ENCODE results near the gene C1orf74.

C1orf74 gene

DNA sequence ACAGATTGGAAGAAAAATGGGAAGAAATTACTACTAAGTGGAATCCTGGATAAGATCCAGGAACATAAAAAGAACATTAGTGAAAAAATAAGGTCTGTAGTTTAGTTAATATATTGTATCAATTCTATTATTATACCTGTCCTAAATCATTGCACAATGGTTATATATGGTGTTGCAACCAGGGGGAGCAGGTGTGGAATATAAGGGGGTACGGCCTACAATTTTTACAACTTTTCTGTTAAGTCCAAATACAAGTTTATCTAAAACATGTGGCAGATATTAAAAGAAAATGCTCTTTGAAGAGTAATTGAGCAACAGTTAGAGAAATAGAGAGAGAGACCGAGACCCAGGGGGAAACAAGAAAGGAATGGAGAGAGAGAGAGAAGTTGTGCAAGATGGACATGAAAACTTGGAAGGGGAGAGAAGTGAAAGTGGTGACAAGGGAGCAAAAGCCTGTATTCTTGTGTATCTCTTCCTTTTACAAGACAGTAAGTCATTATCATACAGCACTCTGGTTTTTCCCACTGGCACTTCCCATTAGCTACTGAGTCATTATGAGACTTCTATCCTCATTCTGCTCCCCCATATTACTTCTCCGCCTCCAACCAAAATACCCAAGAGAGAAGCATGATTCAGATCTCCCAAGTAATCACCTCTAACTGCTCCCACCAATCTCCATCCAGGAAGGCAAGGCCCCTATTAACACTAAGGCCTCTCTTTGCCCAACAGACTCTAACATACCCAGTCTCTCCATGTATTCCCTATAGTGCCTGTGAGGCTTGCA, 50.8 kb downstream of the C1orf74 start:
- H3K9ac ChIP-seq (ENCODE audit: low read length): peak overlapping the region; percentile 5
- H4K91ac ChIP-seq (ENCODE audit: low read length): no peak overlapping the region
- H2AFZ ChIP-seq (ENCODE audit: low read depth, low read length): no peak overlapping the region
- DNase-seq: no peak
- H3K18ac ChIP-seq (ENCODE audit: low read depth in 1 of 2, low read length in 2 of 2): no peak overlapping the region
- H2BK12ac ChIP-seq (ENCODE audit: low read length in 2 of 2): no peak overlapping the region
- no peak overlapping the region for H3K27ac ChIP-seq (ENCODE audit: low read length, poor library complexity, severe bottlenecking)
- no peak overlapping the region for H3K4ac ChIP-seq (ENCODE audit: low read depth in 1 of 2, low read length in 2 of 2)
- H2BK120ac ChIP-seq (ENCODE audit: low read depth, low read length): no peak overlapping the region
- H4K8ac ChIP-seq (ENCODE audit: low read length): no peak overlapping the region
- peak overlapping the region in 1 of 2 experiments; percentile 10 for H3K4me3 ChIP-seq (ENCODE audit: insufficient read depth in 1 of 2, low read depth in 1 of 2, low read length in 2 of 2)
- H3K23ac ChIP-seq (ENCODE audit: low read length in 2 of 2): no peak overlapping the region
- H3K4me1 ChIP-seq (ENCODE audit: control insufficient read depth, insufficient read depth, low read depth, low read length): no peaks in the 10 kb centered on the region
- no peaks in the 10 kb centered on the region for H3K9me3 ChIP-seq (ENCODE audit: control insufficient read depth, low read length)
- no peak overlapping the region for H2AK5ac ChIP-seq (ENCODE audit: low read length, severe bottlenecking)
- H3K4me2 ChIP-seq (ENCODE audit: low read length, poor library complexity, severe bottlenecking): no peak overlapping the region
- H3K36me3 ChIP-seq (ENCODE audit: control insufficient read depth in 1 of 2, insufficient read depth in 2 of 2, low read depth in 1 of 2, low read length in 2 of 2): no peaks in the 10 kb centered on the region
- H3K14ac ChIP-seq (ENCODE audit: low read length in 2 of 2): no peak overlapping the region
- peaks cover 0 to 20% of the 10 kb centered on the region in 2 experiments for H3K27me3 ChIP-seq (ENCODE audit: control insufficient read depth in 1 of 2, insufficient read depth in 1 of 2, low read length in 2 of 2)
- no peak overlapping the region for H2BK15ac ChIP-seq (ENCODE audit: low read depth, poor library complexity, severe bottlenecking)
- no peak overlapping the region for H2BK5ac ChIP-seq (ENCODE audit: low read depth, low read length, poor library complexity, severe bottlenecking)
- no peaks in the 10 kb centered on the region for H3K79me1 ChIP-seq (replicated peaks; ENCODE audit: low read length, poor library complexity, severe bottlenecking)
- 81% methylated on average over 2 of the region's 3 CpGs for WGBS

DNA sequence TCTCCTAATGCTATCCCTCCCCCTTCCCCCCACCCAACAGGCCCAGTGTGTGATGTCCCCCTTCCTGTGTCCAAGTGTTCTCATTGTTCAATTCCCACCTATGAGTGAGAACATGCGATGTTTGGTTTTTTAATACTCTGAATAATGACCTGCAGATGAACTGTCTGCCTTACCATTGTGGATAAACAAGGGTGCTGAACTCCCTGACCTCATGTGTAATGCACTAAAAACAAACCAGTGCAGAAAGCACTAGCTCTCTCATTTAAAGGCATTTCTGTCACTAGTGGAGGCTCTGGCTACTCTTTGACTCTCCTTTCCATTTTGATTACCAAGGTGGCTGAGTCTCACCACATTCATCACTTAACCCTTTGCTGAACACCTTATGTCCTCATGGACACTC, 51.6 kb downstream of the C1orf74 start:
- H2AFZ ChIP-seq (ENCODE audit: low read depth, low read length): no peak overlapping the region
- H3K27me3 ChIP-seq (ENCODE audit: control insufficient read depth in 1 of 2, insufficient read depth in 1 of 2, low read length in 2 of 2): peaks cover 0 to 20% of the 10 kb centered on the region in 2 experiments
- 100% methylated on average over 1 of the region's 1 CpG for WGBS
- no peak overlapping the region for H2BK12ac ChIP-seq (ENCODE audit: low read length in 2 of 2)
- H3K4me1 ChIP-seq (ENCODE audit: control insufficient read depth, insufficient read depth, low read depth, low read length): no peaks in the 10 kb centered on the region
- no peaks in the 10 kb centered on the region for H3K9me3 ChIP-seq (ENCODE audit: control insufficient read depth, low read length)
- no peak overlapping the region for H3K9ac ChIP-seq (ENCODE audit: low read length)
- no peak overlapping the region for H2AK5ac ChIP-seq (ENCODE audit: low read length, severe bottlenecking)
- H3K14ac ChIP-seq (ENCODE audit: low read length in 2 of 2): no peak overlapping the region
- no peak overlapping the region for H3K27ac ChIP-seq (ENCODE audit: low read length, poor library complexity, severe bottlenecking)
- no peak overlapping the region for H2BK120ac ChIP-seq (ENCODE audit: low read depth, low read length)
- H3K18ac ChIP-seq (ENCODE audit: low read depth in 1 of 2, low read length in 2 of 2): no peak overlapping the region
- H4K8ac ChIP-seq (ENCODE audit: low read length): no peak overlapping the region
- no peak overlapping the region for H2BK15ac ChIP-seq (ENCODE audit: low read depth, poor library complexity, severe bottlenecking)
- no peak overlapping the region for H4K91ac ChIP-seq (ENCODE audit: low read length)
- H3K4me2 ChIP-seq (ENCODE audit: low read length, poor library complexity, severe bottlenecking): no peak overlapping the region
- no peak for DNase-seq
- peak overlapping the region in 1 of 2 experiments; percentile 1 for H3K4me3 ChIP-seq (ENCODE audit: insufficient read depth in 1 of 2, low read depth in 1 of 2, low read length in 2 of 2)
- H3K79me1 ChIP-seq (replicated peaks; ENCODE audit: low read length, poor library complexity, severe bottlenecking): no peaks in the 10 kb centered on the region
- H3K4ac ChIP-seq (ENCODE audit: low read depth in 1 of 2, low read length in 2 of 2): no peak overlapping the region
- H3K23ac ChIP-seq (ENCODE audit: low read length in 2 of 2): no peak overlapping the region
- no peaks in the 10 kb centered on the region for H3K36me3 ChIP-seq (ENCODE audit: control insufficient read depth in 1 of 2, insufficient read depth in 2 of 2, low read depth in 1 of 2, low read length in 2 of 2)
- no peak overlapping the region for H2BK5ac ChIP-seq (ENCODE audit: low read depth, low read length, poor library complexity, severe bottlenecking)

DNA sequence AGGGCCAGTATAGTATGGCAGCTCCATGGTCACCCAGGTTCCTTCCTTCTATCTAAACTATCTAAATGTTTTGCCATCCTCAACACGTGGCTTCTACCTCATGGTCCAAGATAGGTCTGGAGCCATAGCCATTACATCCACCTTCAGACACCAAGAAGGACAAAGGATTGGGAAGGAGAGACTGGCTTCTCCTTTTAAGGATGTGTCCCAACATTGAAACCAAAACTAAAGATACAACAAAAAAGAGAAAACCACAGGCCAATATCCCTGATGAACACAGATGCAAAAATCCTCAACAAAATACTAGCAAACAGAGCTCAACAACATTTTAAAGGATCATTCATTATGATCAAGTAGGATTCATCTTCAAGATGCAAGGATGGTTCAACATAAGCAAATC, 54.9 kb downstream of the C1orf74 start:
- H3K9ac ChIP-seq (ENCODE audit: low read length): no peak overlapping the region
- 55% methylated on average over 1 of the region's 1 CpG for WGBS
- H3K4me1 ChIP-seq (ENCODE audit: control insufficient read depth, insufficient read depth, low read depth, low read length): no peaks in the 10 kb centered on the region
- H3K23ac ChIP-seq (ENCODE audit: low read length in 2 of 2): no peak overlapping the region
- H3K14ac ChIP-seq (ENCODE audit: low read length in 2 of 2): no peak overlapping the region
- H2BK15ac ChIP-seq (ENCODE audit: low read depth, poor library complexity, severe bottlenecking): no peak overlapping the region
- H3K4ac ChIP-seq (ENCODE audit: low read depth in 1 of 2, low read length in 2 of 2): no peak overlapping the region
- no peaks in the 10 kb centered on the region for H3K9me3 ChIP-seq (ENCODE audit: control insufficient read depth, low read length)
- H3K79me1 ChIP-seq (replicated peaks; ENCODE audit: low read length, poor library complexity, severe bottlenecking): no peaks in the 10 kb centered on the region
- DNase-seq: no peak
- no peak overlapping the region for H2BK5ac ChIP-seq (ENCODE audit: low read depth, low read length, poor library complexity, severe bottlenecking)
- H2BK120ac ChIP-seq (ENCODE audit: low read depth, low read length): no peak overlapping the region
- H4K8ac ChIP-seq (ENCODE audit: low read length): no peak overlapping the region
- H2BK12ac ChIP-seq (ENCODE audit: low read length in 2 of 2): no peak overlapping the region
- no peak overlapping the region for H2AFZ ChIP-seq (ENCODE audit: low read depth, low read length)
- no peak overlapping the region for H3K4me3 ChIP-seq (ENCODE audit: insufficient read depth in 1 of 2, low read depth in 1 of 2, low read length in 2 of 2)
- H2AK5ac ChIP-seq (ENCODE audit: low read length, severe bottlenecking): no peak overlapping the region
- no peak overlapping the region for H3K27ac ChIP-seq (ENCODE audit: low read length, poor library complexity, severe bottlenecking)
- no peak overlapping the region for H4K91ac ChIP-seq (ENCODE audit: low read length)
- no peak overlapping the region for H3K18ac ChIP-seq (ENCODE audit: low read depth in 1 of 2, low read length in 2 of 2)
- H3K27me3 ChIP-seq (ENCODE audit: control insufficient read depth in 1 of 2, insufficient read depth in 1 of 2, low read length in 2 of 2): peaks cover 0 to 6% of the 10 kb centered on the region in 2 experiments
- no peaks in the 10 kb centered on the region for H3K36me3 ChIP-seq (ENCODE audit: control insufficient read depth in 1 of 2, insufficient read depth in 2 of 2, low read depth in 1 of 2, low read length in 2 of 2)
- no peak overlapping the region for H3K4me2 ChIP-seq (ENCODE audit: low read length, poor library complexity, severe bottlenecking)
